COLO668 (cell line): ENCODE measurements around the gene PAQR5.
"Not testable (repeated sequence)": the region's sequence is repeated elsewhere in the genome, so short reads cannot be mapped to it uniquely, and the experiment has no call there.

Experiments used
- DNase-seq: peaks from one replicate; lab custom pipeline; 2025; ENCODE audit not compliant: unreplicated experiment; lab: John Stamatoyannopoulos, UW

Gene PAQR5

GRCh38 chr15:69417581-69417980, 118.9 kb downstream of the PAQR5 start:
- DNase-seq: no peak

- no peak for DNase-seq
Measured at GRCh38 chr15:69421498-69421897, 122.8 kb downstream of the PAQR5 start.

- no peak for DNase-seq
Measured at GRCh38 chr15:69422336-69422895, 123.7 kb downstream of the PAQR5 start.

- no peak for DNase-seq
Measured at GRCh38 chr15:69424001-69424400, 125.3 kb downstream of the PAQR5 start.

DNA sequence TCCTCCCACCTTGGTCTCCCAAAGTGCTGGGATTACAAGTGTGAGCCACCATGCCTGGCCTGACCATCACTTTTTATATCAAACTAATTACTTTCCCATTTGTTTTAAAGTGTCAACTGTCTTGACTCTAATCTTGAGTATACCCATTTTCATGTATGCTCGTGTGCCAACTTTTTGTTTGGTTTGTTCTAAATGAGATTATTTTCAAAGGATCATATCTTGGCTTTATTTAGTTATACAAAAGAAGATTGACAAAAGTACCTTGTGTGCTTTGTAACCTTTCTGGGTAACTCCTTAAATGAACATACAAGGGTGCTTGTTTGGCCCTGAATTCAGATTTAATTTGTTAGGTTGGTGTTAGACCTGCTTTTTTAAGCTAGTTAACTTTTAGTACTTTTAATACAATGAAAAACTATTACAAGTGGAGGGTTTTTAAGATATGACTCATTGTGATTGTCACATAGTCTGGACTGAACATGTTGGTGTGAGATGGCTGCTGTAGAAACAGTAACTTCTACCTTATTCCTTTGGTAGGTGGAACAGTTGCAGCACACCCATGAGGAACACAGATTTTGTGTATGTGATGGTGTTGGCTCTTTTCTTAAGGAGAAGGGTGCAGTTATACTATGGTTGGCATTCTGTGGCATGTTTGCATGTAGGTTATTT, 126.2 kb downstream of the PAQR5 start:
- DNase-seq: no peak

DNA sequence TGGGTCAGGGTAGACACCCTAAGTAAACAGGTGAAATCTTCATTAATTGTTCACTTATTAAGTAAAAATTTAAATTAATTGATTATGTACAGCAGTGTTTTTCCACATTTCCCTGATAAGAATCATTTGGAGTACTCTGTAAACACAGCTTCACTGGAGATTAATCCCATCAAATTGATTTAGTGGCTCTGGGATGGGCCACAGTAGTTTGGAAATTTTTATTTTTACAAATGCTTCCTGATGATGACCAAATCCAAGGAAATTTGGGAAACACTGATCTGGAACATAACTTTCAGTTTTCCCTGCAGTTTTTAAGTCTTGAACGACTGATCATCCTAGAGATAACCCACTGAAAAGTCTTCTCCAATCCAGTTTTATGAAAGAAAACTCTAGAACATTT, 135.1 kb downstream of the PAQR5 start:
- DNase-seq: no peak

DNA sequence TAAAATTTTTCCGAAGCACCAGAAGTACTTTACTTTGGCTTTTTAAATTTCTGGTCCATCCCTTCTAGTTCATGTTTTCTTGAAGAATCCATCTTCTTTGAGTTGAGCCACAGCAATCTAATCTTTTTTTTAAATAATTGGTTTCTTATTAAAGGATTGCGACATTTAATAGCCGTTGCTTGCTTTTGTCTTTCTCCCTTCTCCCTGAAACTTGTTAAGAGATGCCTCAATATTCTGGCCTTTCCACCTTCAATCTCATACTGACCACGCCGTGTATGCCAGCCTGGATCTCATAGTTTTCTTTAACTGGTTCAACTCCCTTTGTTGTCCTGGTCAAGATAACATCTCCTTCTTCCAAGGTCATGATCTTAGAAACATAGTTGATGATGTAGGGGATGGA, 135.5 kb downstream of the PAQR5 start:
- DNase-seq: no peak

GRCh38 chr15:69434679-69435078, 136.0 kb downstream of the PAQR5 start:
- no peak for DNase-seq

DNA sequence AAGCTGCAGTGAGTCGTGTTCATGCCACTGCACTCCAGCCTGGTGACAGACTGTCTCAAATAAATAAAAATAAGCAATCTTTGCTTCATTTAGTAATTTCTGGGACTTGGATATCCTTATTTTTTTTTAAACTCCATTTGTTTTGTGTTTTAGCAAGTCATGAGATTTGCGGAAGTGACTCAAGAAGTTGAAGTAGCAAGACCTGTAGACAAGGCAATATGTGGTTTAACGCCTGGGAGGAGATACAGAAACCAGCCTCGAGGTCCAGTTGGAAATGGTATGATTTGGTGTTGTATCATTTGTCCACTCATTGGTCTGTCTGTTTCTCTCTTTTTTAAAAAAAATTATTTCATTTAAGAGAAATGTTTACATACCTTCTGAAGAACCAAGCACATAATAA, 137.3 kb downstream of the PAQR5 start:
- no peak for DNase-seq

DNA sequence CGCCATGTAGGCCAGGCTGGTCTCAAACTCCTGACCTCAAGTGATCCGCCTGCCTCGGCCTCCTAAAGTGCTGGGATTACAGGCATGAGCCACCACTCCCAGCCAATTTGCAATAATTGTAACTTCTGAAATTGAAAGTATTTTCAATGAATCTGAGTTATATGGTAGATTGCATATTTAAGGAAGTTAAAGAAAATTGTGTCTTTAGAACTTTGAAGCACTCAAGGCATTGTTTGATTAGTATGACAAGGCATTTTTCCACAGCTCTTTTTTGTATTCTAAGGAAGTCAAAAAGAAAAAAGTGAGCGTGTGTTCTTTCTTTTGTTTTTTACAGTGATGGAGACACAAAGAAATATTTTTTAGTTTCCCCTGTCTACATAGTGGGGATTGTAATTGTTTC, 138.2 kb downstream of the PAQR5 start:
- no peak for DNase-seq

GRCh38 chr15:69439623-69440022, 140.9 kb downstream of the PAQR5 start:
- no peak for DNase-seq

DNA sequence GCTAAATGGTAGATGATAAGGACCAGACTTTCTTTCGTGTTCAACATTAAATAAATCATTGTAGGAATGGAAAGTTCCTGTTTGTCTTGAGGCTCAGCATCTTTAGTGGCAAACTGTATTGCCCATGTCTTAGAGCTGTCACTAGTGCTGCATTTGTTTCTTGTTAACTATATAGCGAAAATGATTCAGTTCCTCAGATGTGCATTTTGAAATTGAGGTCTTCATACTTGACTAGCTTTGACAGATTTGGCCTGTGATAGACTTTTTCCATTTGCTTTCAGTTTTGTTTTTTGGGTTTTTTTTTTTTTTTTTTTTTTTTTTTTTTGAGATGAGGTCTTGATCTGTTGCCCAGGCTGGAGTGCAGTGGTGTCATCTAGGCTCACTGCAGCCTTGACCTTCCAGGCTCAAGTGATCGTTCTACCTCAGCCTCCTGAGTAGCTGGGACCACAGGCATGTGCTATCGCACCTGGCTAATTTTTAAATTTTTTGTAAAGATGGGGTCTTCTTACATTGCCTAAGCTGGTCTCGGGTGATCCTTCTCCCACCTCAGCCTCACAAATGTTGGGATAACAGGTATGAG, 144.4 kb downstream of the PAQR5 start:
- no peak for DNase-seq

DNA sequence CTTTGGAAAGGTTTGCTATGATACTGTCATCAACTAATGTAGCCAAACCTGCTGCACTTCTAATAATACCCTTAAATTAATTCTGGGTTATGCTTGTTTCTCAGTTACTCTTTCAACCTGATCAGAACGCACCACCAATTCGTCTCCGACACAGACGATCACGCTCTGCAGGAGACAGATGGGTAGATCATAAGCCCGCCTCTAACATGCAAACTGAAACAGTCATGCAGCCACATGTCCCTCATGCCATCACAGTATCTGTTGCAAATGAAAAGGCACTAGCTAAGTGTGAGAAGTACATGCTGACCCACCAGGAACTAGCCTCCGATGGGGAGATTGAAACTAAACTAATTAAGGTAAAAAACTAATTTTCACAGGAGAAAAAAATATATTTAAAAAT, 146.0 kb downstream of the PAQR5 start:
- no peak for DNase-seq

DNA sequence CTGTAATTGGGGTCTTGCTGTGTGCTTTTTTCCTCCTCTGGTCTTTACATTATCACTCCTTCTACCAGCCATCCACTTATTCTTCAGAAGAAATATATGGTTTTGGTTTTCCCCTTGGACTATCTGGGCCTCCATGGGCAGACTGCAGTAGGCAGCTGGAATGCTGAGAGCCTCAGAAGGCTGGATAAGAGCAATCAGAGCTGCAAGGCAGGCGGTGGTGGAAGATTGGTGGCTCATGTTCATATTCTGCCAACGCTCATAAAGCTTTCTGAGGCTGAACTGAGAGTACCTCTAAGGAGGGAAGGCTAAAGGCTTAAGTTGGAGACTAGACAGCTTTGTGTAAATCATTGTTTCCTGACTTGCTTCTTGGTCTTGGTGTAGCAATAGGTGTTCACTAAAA, 148.2 kb downstream of the PAQR5 start:
- no peak for DNase-seq

DNA sequence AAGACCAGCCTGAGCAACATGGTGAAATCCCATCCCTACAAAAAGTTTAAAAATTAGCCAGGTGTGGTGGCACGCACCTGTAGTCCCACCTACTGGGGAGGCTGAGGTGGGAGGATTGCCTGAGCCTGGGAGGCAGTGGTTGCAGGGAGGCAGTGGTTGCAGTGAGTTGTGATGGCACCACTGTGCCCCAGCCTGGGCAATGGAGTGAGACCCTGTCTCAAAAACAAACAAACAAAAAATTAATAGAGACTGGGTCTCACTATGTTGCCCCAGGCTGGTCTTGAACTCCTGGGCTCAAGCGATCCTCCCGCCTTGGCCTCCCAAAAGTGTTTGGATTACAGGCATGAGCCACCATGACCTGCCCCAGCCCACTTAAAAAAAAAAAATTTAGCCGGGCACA, 151.5 kb downstream of the PAQR5 start:
- DNase-seq: not testable (repeated sequence)

DNA sequence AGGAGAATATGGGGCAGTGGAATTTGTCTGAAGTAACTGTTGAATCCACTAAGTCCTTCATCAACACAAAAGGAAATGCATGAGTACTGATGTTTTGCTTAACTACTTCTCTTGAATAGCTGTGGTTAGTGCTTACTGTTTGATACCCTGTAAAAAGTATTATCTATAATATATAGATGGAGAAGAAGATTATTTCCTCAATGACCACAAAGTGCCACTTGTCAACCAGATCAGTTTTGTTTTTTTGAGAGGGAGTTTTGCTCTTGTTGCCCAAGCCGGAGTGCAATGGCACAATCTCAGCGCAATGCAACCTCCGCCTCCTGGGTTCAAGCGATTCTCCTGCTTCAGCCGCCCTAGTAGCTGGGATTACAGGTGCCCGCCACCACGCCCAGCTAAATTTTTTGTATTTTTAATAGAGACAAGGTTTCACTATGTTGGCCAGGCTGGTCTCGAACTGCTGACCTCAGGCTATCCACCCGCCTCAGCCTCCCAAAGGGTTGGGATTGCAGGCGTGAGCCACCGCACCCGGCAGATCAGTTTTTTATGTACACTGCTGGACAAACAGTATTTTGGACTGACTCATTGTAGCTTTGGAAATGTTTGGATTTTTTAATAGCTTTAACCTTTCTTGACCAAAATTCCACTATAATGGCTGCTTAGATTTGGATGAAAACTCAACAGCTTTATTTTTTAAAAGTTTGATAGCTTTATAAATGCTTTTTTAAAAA, 152.4 kb downstream of the PAQR5 start:
- DNase-seq: no peak

GRCh38 chr15:69451951-69452691, 153.4 kb downstream of the PAQR5 start:
- peak; percentile 64 for DNase-seq

- peak; percentile 96 for DNase-seq
Measured at GRCh38 chr15:69452692-69453521, 154.2 kb downstream of the PAQR5 start, which contains the start of gene RPLP1. RPLP1 (plus strand) TSS chr15:69452818; CDS start chr15:69452949, 131 bp downstream.

DNA sequence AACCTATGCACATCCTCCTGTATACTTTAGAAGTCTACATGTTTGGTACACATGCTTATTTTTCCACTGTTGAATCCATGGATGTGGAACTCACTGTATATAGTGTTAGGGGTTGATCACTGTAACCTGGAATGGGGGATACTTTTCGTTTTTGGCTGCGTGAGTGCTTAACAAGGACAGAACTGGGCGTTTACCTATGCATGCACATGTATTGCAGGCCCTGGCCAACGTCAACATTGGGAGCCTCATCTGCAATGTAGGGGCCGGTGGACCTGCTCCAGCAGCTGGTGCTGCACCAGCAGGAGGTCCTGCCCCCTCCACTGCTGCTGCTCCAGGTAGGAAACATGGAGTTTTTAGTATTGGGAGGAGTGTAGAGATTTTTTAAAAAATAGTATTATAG, 156.2 kb downstream of the PAQR5 start:
- DNase-seq: no peak
